PC-3 (cell line): Measurements from ENCODE around the gene RSU1. TPM values are rescaled to one million over a fixed set of nuclear protein-coding genes. Genes with fewer than 3 reads are reported as not detected.

Source experiments
- ATAC-seq: fragments of 200-7000 bp; cut with Tn5 transposase; 2 replicates; pipeline ENCODE4 v1.9.1; 2020; ENCODE audit warnings: mild to moderate bottlenecking, moderate library complexity
- BruUV-seq: library from RNA; stranded (reverse); fragments of 400-500 nt; replicated peaks from 2 replicates; lab custom pipeline; 2021; lab: Mats Ljungman, UMichigan
- CTCF ChIA-PET: fragments of 300-600 bp; sonication (Branson Sonifier 250); formaldehyde crosslinking; loops from one replicate; lab custom pipeline; 2022; ENCODE audit warnings: antibody characterized with exemption; lab: Charles Lee
- POLR2A ChIA-PET: fragments of 300-600 bp; sonication (Branson Sonifier 250); formaldehyde crosslinking; loops from one replicate; lab custom pipeline; 2022; ENCODE audit warnings: antibody characterized with exemption; ENCODE audit not compliant: unreplicated experiment; lab: Charles Lee
- DNase-seq: peaks from one replicate; pipeline ENCODE4 v3.0.0-alpha.2; 2015
- H2AFZ ChIP-seq: fragments of 300-600 bp; sonication (generic); 2 replicates; pipeline ENCODE4 v1.6.0; 2016; ENCODE audit warnings: antibody characterized with exemption, low read length
- H3F3A ChIP-seq: fragments of 300-600 bp; sonication (generic); one replicate; pipeline ENCODE4 v1.6.0; 2017; ENCODE audit warnings: antibody characterized with exemption, low read length, control low read depth, mild to moderate bottlenecking; ENCODE audit not compliant: unreplicated experiment
- H3K27ac ChIP-seq: fragments of 300-600 bp; sonication (generic); 2 replicates; pipeline ENCODE4 v1.5.1; 2016; ENCODE audit warnings: mild to moderate bottlenecking, low read length
- H3K27me3 ChIP-seq: fragments of 300-600 bp; sonication (generic); 2 replicates; pipeline ENCODE4 v1.6.1; 2016; ENCODE audit warnings: low read length, mixed read lengths
- H3K36me3 ChIP-seq: fragments of 300-600 bp; sonication (generic); 2 replicates; pipeline ENCODE4 v1.6.1; 2016; ENCODE audit warnings: low read depth, mixed run types, low read length, mixed read lengths
- H3K4me1 ChIP-seq: fragments of 300-600 bp; sonication (generic); 2 replicates; pipeline ENCODE4 v1.5.1; 2016; ENCODE audit warnings: low read length; ENCODE audit not compliant: insufficient read depth
- H3K4me2 ChIP-seq: fragments of 300-600 bp; sonication (generic); 2 replicates; pipeline ENCODE4 v1.6.0; 2016; ENCODE audit warnings: low read length
- H3K4me3 ChIP-seq: fragments of 300-600 bp; sonication (generic); 2 replicates; pipeline ENCODE4 v1.5.1; 2016; ENCODE audit warnings: mild to moderate bottlenecking, low read length, mixed read lengths
- H3K79me2 ChIP-seq: fragments of 300-600 bp; sonication (generic); 2 replicates; pipeline ENCODE4 v1.6.1; 2017; ENCODE audit warnings: low read length, mixed read lengths
- H3K9ac ChIP-seq: fragments of 300-600 bp; sonication (generic); 2 replicates; pipeline ENCODE4 v1.6.0; 2016; ENCODE audit warnings: mild to moderate bottlenecking, low read length
- H3K9me2 ChIP-seq: fragments of 300-600 bp; sonication (generic); replicated peaks from 2 replicates; pipeline ENCODE4 v1.6.1; 2016; ENCODE audit warnings: mixed run types, low read length, mixed read lengths
- H3K9me3 ChIP-seq: fragments of 300-600 bp; sonication (generic); 2 replicates; pipeline ENCODE4 v1.6.1; 2016; ENCODE audit warnings: low read length, mixed read lengths
- H4K20me1 ChIP-seq: fragments of 300-600 bp; sonication (generic); 2 replicates; pipeline ENCODE4 v1.6.1; 2016; ENCODE audit warnings: low read length, mixed read lengths
- CTCF ChIP-seq: fragments of 300-600 bp; sonication (generic); conservative IDR thresholded peaks from 2 replicates; pipeline ENCODE4 v1.5.1; 2017; ENCODE audit warnings: antibody characterized with exemption, low read depth, mild to moderate bottlenecking, low read length
- EZH2 ChIP-seq: fragments of 300-600 bp; sonication (generic); IDR thresholded peaks from one replicate; pipeline ENCODE4 v1.6.1; 2017; ENCODE audit warnings: antibody characterized with exemption, mild to moderate bottlenecking, low read length; ENCODE audit not compliant: unreplicated experiment
- EZH2phosphoT487 ChIP-seq: fragments of 300-600 bp; sonication (generic); IDR thresholded peaks from 2 replicates; pipeline ENCODE4 v1.6.1; 2018; ENCODE audit warnings: mild to moderate bottlenecking, antibody characterized with exemption, low read length, borderline replicate concordance
- intact Hi-C: fragments of 100-400 bp; cut with micrococcal nuclease; formaldehyde crosslinking; loops from 2 replicates; pipeline ENCODE4 v1.9.0; 2023
- total RNA-seq: library from RNA; depleted of rRNA; stranded (reverse); fragments of >200 nt; gene quantifications from 2 replicates; pipeline ENCODE4 v1.2.3, GENCODE V29; 2014

RSU1 gene
- total RNA-seq, 1 experiment from 2014 or later, result 21.2 TPM

- Histone ChIP-seq H3K9ac (no peak overlapping the region), H3K4me2 (no peak overlapping the region), H3K9me2 (no peaks in the 10 kb centered on the region), H3K27me3 (no peaks in the 10 kb centered on the region), H2AFZ (no peak overlapping the region), H3F3A (no peaks in the 10 kb centered on the region), H3K9me3 (no peaks in the 10 kb centered on the region), H4K20me1 (no peaks in the 10 kb centered on the region), H3K4me1 (no peaks in the 10 kb centered on the region; the same call in 1 of the 2 replicates), H3K4me3 (no peak overlapping the region), H3K79me2 (no peaks in the 10 kb centered on the region), H3K27ac (no peak overlapping the region), H3K36me3 (no peaks in the 10 kb centered on the region)
- intact Hi-C loops, result loop anchor here (10.0 kb wide), 2 partner anchors 96 to 176 kb away; no protein-coding TSS in a partner anchor
- ChIA-PET POLR2A (interaction anchor here (0.7 kb wide), 1 partner anchor 16 kb away, joined by 3 read pairs; no protein-coding TSS in a partner anchor), CTCF (no interaction called here)
- no peak for TF ChIP-seq CTCF
- no peak for TF ChIP-seq EZH2
- no peak for TF ChIP-seq EZH2phosphoT487
- ATAC-seq (no peak), DNase-seq (no peak)
- no TSS peak for BruUV-seq
Observed at GRCh38 chr10:16848562-16849154, 31.4 kb upstream of the RSU1 start.

DNA sequence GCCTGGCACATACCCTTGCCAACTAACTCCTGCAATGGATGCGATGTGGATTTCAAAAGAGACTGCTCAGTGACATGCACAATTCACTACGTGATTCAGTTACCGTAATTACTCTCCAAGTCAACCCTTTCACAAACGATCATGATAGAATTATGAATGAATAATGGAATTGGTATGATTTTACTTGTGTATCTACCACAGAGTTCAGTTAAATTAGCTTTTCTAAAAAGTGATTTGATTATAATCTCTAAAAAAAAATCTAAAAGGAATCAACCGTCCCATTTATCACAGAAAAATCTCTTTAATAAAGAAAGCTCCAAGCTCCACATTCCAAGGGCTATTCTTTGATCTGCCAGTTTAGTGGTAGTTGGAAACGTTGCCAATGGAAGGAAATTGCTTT lies 30.4 kb upstream of the RSU1 start:
- H3K27ac ChIP-seq, result no peak overlapping the region
- no TSS peak for BruUV-seq

DNA sequence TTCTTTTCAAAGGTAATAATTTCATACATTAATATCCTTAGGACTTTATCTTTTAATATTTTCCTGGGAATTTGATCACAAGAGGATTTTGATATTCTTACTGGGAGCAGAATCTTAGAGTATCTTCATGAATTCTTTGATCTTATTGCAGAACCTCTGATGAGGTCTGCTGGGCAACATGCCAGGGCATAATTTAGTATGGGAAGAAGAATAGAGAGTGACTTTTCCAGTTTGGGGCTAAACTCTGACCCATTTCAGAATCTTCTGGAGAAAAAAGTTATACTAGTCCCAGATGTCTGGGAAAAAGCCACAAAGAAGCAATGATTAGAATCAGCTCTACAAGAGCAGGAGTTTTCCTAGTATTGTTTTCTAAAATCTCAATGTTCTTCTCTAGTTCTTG lies 28.0 kb upstream of the RSU1 start:
- Histone ChIP-seq H3F3A (no peaks in the 10 kb centered on the region), H3K4me2 (no peak overlapping the region), H3K27ac (no peak overlapping the region), H3K9ac (no peak overlapping the region), H3K4me1 (no peaks in the 10 kb centered on the region; the same call in 1 of the 2 replicates), H3K9me3 (no peaks in the 10 kb centered on the region), H3K36me3 (no peaks in the 10 kb centered on the region), H2AFZ (no peak overlapping the region), H3K9me2 (no peaks in the 10 kb centered on the region), H3K27me3 (no peaks in the 10 kb centered on the region), H3K4me3 (no peak overlapping the region), H3K79me2 (no peaks in the 10 kb centered on the region), H4K20me1 (no peaks in the 10 kb centered on the region)
- BruUV-seq, result no TSS peak
- ATAC-seq, result no peak
- intact Hi-C loops, result loop anchor here (10.0 kb wide), 2 partner anchors 100 to 180 kb away; no protein-coding TSS in a partner anchor
- CTCF ChIA-PET, result no interaction called here
- DNase-seq, result peak; percentile 3
- POLR2A ChIA-PET, result interaction anchor here (0.6 kb wide), 1 partner anchor 588 kb away, joined by 9 read pairs; no protein-coding TSS in a partner anchor
- TF ChIP-seq EZH2 (no peak), EZH2phosphoT487 (no peak), CTCF (no peak)

More for the DNA sequence above, 30.4 kb upstream of the RSU1 start:
- ChIA-PET CTCF (no interaction called here), POLR2A (no interaction called here)
- ATAC-seq (no peak), DNase-seq (no peak)
- no peak for TF ChIP-seq EZH2phosphoT487
- no peaks in the 10 kb centered on the region for H3K79me2 ChIP-seq
- no peak overlapping the region for H3K4me3 ChIP-seq
- no peaks in the 10 kb centered on the region for H3K27me3 ChIP-seq
- H2AFZ ChIP-seq, result no peak overlapping the region
- H3K4me2 ChIP-seq, result no peak overlapping the region
- no peaks in the 10 kb centered on the region; the same call in 1 of the 2 replicates for H3K4me1 ChIP-seq
- H4K20me1 ChIP-seq, result no peaks in the 10 kb centered on the region
- intact Hi-C loops, result loop anchor here (10.0 kb wide), 2 partner anchors 97 to 177 kb away; no protein-coding TSS in a partner anchor
- no peaks in the 10 kb centered on the region for H3K36me3 ChIP-seq
- H3K9ac ChIP-seq, result no peak overlapping the region
- H3F3A ChIP-seq, result no peaks in the 10 kb centered on the region
- H3K9me2 ChIP-seq, result no peaks in the 10 kb centered on the region
- no peaks in the 10 kb centered on the region for H3K9me3 ChIP-seq
